GM21825 (cell line): ENCODE results near the gene CNTN5.

Experiments used
- ATAC-seq: cut with Tn5 transposase; IDR thresholded peaks from one replicate; pipeline ENCODE4 v1.9.1; 2021; ENCODE audit warnings: mild to moderate bottlenecking, moderate library complexity; ENCODE audit not compliant: unreplicated experiment

The CNTN5 gene

GRCh38 chr11:99887481-99887880, 866.7 kb downstream of the CNTN5 start:
- no peak for ATAC-seq

GRCh38 chr11:99893811-99894210, 873.1 kb downstream of the CNTN5 start:
- ATAC-seq, result no peak

GRCh38 chr11:99901175-99901574, 880.4 kb downstream of the CNTN5 start:
- ATAC-seq, result no peak

GRCh38 chr11:99911116-99911515, 890.4 kb downstream of the CNTN5 start:
- no peak for ATAC-seq

GRCh38 chr11:99916078-99916477, 895.3 kb downstream of the CNTN5 start:
- ATAC-seq, result no peak

- ATAC-seq, result no peak
Observed at GRCh38 chr11:99918761-99919160, 898.0 kb downstream of the CNTN5 start.

- ATAC-seq, result no peak
Observed at GRCh38 chr11:99920956-99921355, 900.2 kb downstream of the CNTN5 start.

GRCh38 chr11:99925968-99926367, 905.2 kb downstream of the CNTN5 start:
- ATAC-seq, result no peak

- no peak for ATAC-seq
Observed at GRCh38 chr11:99932684-99933083, 911.9 kb downstream of the CNTN5 start.

GRCh38 chr11:99934008-99934407, 913.3 kb downstream of the CNTN5 start:
- ATAC-seq, result no peak

GRCh38 chr11:99937330-99937729, 916.6 kb downstream of the CNTN5 start:
- no peak for ATAC-seq

GRCh38 chr11:99952816-99953215, 932.1 kb downstream of the CNTN5 start:
- ATAC-seq, result no peak

- no peak for ATAC-seq
Observed at GRCh38 chr11:99960536-99960935, 939.8 kb downstream of the CNTN5 start.

- no peak for ATAC-seq
Observed at GRCh38 chr11:99968336-99968735, 947.6 kb downstream of the CNTN5 start.

- ATAC-seq, result no peak
Observed at GRCh38 chr11:99973993-99974392, 953.2 kb downstream of the CNTN5 start.

- ATAC-seq, result no peak
Observed at GRCh38 chr11:99979042-99979441, 958.3 kb downstream of the CNTN5 start.

GRCh38 chr11:99987821-99988470, 967.2 kb downstream of the CNTN5 start:
- no peak for ATAC-seq

GRCh38 chr11:99988471-99988837, 967.7 kb downstream of the CNTN5 start:
- no peak for ATAC-seq

- ATAC-seq, result no peak
Observed at GRCh38 chr11:100003985-100004384, 983.2 kb downstream of the CNTN5 start.

GRCh38 chr11:100004541-100004940, 983.8 kb downstream of the CNTN5 start:
- ATAC-seq, result no peak

- ATAC-seq, result no peak
Observed at GRCh38 chr11:100008417-100008816, 987.7 kb downstream of the CNTN5 start.

- no peak for ATAC-seq
Observed at GRCh38 chr11:100009728-100010127, 989.0 kb downstream of the CNTN5 start.

GRCh38 chr11:100010393-100010792, 989.6 kb downstream of the CNTN5 start:
- no peak for ATAC-seq
